Breast epithelium (tissue), 4 donors: ENCODE results near the gene RPAP2. TPM values are rescaled to one million over a fixed set of nuclear protein-coding genes. Genes with fewer than 3 reads are reported as not detected.

ENCODE experiments used
- DNase-seq, 2 donors: peaks; one replicate each; pipeline ENCODE4 v3.0.0-alpha.2; 2019; ENCODE audit warnings: low spot score in 2 of 2
- H3K27ac ChIP-seq, 2 donors: fragments of 200-600 bp; sonication (generic) in 1 of 2; one replicate each; pipeline ENCODE4 v1.5.1; 2016 to 2019; ENCODE audit warnings: mild to moderate bottlenecking in 1 of 2
- H3K27me3 ChIP-seq, 2 donors: fragments of 200-600 bp; sonication (generic) in 1 of 2; one replicate each; pipeline versions ENCODE4 v1.5.1 to v1.6.0; 2017 to 2019; ENCODE audit warnings: control low read depth in 1 of 2, mild to moderate bottlenecking in 1 of 2
- H3K36me3 ChIP-seq: fragments of 200-600 bp; one replicate; pipeline ENCODE4 v1.5.1; 2019
- H3K4me1 ChIP-seq, 2 donors: fragments of 200-600 bp; sonication (generic); one replicate each; pipeline ENCODE4 v1.5.1; 2016 to 2019; ENCODE audit warnings: control low read depth in 1 of 2
- H3K4me3 ChIP-seq, 3 donors: fragments of 200-600 bp; sonication (generic); 1 replicate in 2 of 3; 2 replicates in 1 of 3; pipeline ENCODE4 v1.5.1; 2016 to 2019; ENCODE audit warnings: mild to moderate bottlenecking in 3 of 3, moderate library complexity in 2 of 3
- H3K9me3 ChIP-seq, 2 donors: fragments of 200-600 bp; sonication (generic) in 1 of 2; one replicate each; pipeline ENCODE4 v1.5.1; 2016 to 2019; ENCODE audit warnings: control low read depth in 1 of 2
- CTCF ChIP-seq, 3 donors: fragments of 450-650 bp; IDR thresholded peaks; one replicate each; pipeline ENCODE4 v1.5.1; 2016 to 2017; ENCODE audit warnings: antibody characterized with exemption in 3 of 3, mild to moderate bottlenecking in 3 of 3, moderate library complexity in 3 of 3
- POLR2A ChIP-seq: fragments of 450-650 bp; IDR thresholded peaks from one replicate; pipeline ENCODE4 v1.6.1; 2016; ENCODE audit warnings: antibody characterized with exemption, mild to moderate bottlenecking, moderate library complexity
- POLR2AphosphoS5 ChIP-seq, 3 donors: sonication (generic); formaldehyde crosslinking; IDR thresholded peaks; one replicate each; pipeline ENCODE4 v1.6.1; 2017; ENCODE audit warnings: antibody characterized with exemption in 3 of 3
- intact Hi-C: fragments of 100-400 bp; cut with DNase I; formaldehyde crosslinking; loops from one replicate; pipeline ENCODE4 v1.15.1; 2023; ENCODE audit warnings: low total_unique reads
- total RNA-seq, 3 donors: library from RNA; depleted of rRNA; stranded (reverse); fragments of >200 nt; gene quantifications; one replicate each; pipeline ENCODE4 v1.1.0, GENCODE V29; 2016

The RPAP2 gene
- total RNA-seq, 3 donors from 2014 or later = 7.8 to 14.7 (median 12.3) TPM

DNA sequence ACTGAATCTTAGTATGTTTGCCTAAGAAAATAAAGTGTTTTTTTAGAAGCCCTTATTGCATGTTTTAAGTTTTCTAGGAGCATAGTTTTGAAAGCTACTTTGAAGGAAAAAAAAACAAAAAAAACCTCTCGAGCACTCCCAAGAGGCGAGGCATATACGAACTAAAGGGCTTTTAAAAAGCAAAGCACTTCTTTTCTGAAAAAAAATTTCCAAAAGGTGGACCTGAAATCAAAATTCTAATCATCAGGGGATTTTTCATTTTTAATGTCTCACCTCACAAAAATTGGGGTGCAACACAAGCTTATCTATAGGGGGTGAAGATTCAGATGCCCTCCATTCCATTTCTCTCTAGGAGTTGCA is 666 bp upstream of the RPAP2 start:
- intact Hi-C loops = no loop called here

DNA sequence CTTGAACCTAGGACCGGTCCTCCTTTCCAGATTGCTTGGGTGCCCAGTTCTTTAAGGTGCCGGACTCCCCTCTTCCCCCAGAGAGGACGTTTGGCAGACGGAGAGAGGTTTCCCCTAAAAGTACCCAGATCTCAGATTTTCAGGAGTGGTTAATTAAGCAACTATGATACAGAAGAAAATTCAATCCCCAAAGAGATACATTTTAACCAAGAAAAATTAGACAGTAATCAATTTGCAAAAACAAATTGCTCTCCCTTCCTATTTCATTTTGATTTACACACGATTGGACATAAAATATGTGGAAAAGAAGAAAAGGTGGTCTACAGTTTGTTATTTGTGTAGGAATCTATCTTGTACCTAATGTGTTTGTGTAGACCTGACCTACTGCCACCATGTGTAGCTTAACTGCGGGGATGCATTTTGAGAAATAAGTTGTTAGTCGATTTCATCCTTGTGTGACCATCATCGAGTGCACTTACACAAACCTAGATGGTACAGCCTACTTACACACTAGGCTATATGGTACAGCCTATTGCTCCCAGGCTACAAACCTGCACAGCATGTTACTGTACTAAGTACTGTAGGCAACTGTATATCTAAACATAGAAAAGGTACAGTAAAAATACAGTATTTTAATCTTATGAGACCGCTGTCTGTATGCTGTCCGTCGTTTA is 755 bp downstream of the RPAP2 start:
- no peaks in the 10 kb centered on the region for H3K9me3 ChIP-seq
- no peaks in the 10 kb centered on the region for H3K27me3 ChIP-seq
- no peak for DNase-seq
- intact Hi-C loops = no loop called here
- H3K4me1 ChIP-seq = no peaks in the 10 kb centered on the region
- peaks cover 3% of the 10 kb centered on the region for H3K36me3 ChIP-seq
- H3K27ac ChIP-seq = peak overlapping the region; percentile 94 to 97
- peak overlapping the region; percentile 69 to 85 (median 81) for H3K4me3 ChIP-seq
- TF ChIP-seq POLR2A = no peak
- no peak for TF ChIP-seq POLR2AphosphoS5 (IDR thresholded peaks at IDR 0.05)
- TF ChIP-seq CTCF (IDR thresholded peaks at IDR 0.05) = no peak

More for the DNA sequence above, 666 bp upstream of the RPAP2 start:
- TF ChIP-seq CTCF (IDR thresholded peaks at IDR 0.05) (peak in 1 of 3 donors; percentile 16), POLR2A (no peak), POLR2AphosphoS5 (IDR thresholded peaks at IDR 0.05) (no peak)
- Histone ChIP-seq H3K4me1 (no peaks in the 10 kb centered on the region), H3K9me3 (no peaks in the 10 kb centered on the region), H3K36me3 (no peaks in the 10 kb centered on the region), H3K27me3 (no peaks in the 10 kb centered on the region), H3K27ac (peak overlapping the region; percentile 94 to 97), H3K4me3 (peak overlapping the region; percentile 69 to 85 (median 81))
- no peak for DNase-seq

GRCh38 chr1:92301021-92301420 is 2.2 kb downstream of the RPAP2 start:
- intact Hi-C loops = no loop called here
- peaks cover 6% of the 10 kb centered on the region for H3K36me3 ChIP-seq
- no peaks in the 10 kb centered on the region for H3K9me3 ChIP-seq
- TF ChIP-seq POLR2AphosphoS5 (IDR thresholded peaks at IDR 0.05) (no peak), CTCF (IDR thresholded peaks at IDR 0.05) (no peak), POLR2A (no peak)
- no peaks in the 10 kb centered on the region for H3K4me1 ChIP-seq
- DNase-seq = no peak
- H3K4me3 ChIP-seq = no peak overlapping the region
- H3K27ac ChIP-seq = no peak overlapping the region
- no peaks in the 10 kb centered on the region for H3K27me3 ChIP-seq

DNA sequence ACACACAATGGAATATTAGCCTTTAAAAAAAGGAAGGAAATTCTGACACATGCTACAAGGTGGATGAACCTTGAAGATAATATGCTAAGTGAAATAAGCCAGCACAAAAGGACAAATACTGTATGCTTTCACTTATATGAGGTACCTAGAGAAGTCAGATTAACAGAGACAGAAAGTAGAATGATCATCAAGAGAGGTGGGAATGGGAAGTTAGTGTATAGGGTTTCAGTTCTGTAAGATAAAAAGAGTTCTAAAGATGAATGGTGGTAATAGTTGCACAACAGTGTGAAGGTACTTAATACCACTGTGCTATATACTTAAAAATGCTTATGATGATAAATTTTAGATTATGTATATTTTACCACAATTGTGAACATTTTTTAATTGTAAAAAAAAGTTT is 7.2 kb downstream of the RPAP2 start:
- intact Hi-C loops = no loop called here
- H3K27ac ChIP-seq = no peak overlapping the region
- TF ChIP-seq POLR2AphosphoS5 (IDR thresholded peaks at IDR 0.05) (no peak), CTCF (IDR thresholded peaks at IDR 0.05) (no peak), POLR2A (no peak)
- DNase-seq = no peak
- H3K4me1 ChIP-seq = no peaks in the 10 kb centered on the region
- H3K4me3 ChIP-seq = no peak overlapping the region
- peaks cover 8% of the 10 kb centered on the region for H3K36me3 ChIP-seq
- H3K9me3 ChIP-seq = no peaks in the 10 kb centered on the region
- no peaks in the 10 kb centered on the region for H3K27me3 ChIP-seq

- H3K27ac ChIP-seq = no peak overlapping the region
- intact Hi-C loops = no loop called here
- no peak for DNase-seq
- TF ChIP-seq CTCF (IDR thresholded peaks at IDR 0.05) = no peak
- TF ChIP-seq POLR2A = no peak
- TF ChIP-seq POLR2AphosphoS5 (IDR thresholded peaks at IDR 0.05) = no peak
- no peaks in the 10 kb centered on the region for H3K27me3 ChIP-seq
- no peak overlapping the region for H3K4me3 ChIP-seq
- H3K36me3 ChIP-seq = peaks cover 8% of the 10 kb centered on the region
- H3K4me1 ChIP-seq = no peaks in the 10 kb centered on the region
- no peaks in the 10 kb centered on the region for H3K9me3 ChIP-seq
These were observed 9.1 kb downstream of the RPAP2 start for GRCh38 chr1:92307980-92308379.
